ENCODE data around the gene NOD2. TPM values are rescaled to one million over a fixed set of nuclear protein-coding genes. Genes with fewer than 3 reads are reported as not detected.

The NOD2 gene
- total and polyA plus RNA-seq, 2 of the 13 experiments (the other 11 are each of a cell fraction or from before 2014, with no cell fraction given) = 0.27 to 0.81 TPM

GRCh38 chr16:50684823-50685461 lies 8.5 kb upstream of the NOD2 start:
- intact Hi-C loops (cut with micrococcal nuclease; ENCODE audit: unreplicated experiment) = no loop called here
- no TSS peak for BruUV-seq (replicated peaks)
- no peak overlapping the region for H3K4me2 ChIP-seq (ENCODE audit: low read depth, low read length)
- no peak for TF ChIP-seq ZBTB7B (CRISPR knock-in tag; IDR thresholded peaks at IDR 0.05)
- TF ChIP-seq ZNF260 (CRISPR knock-in tag; IDR thresholded peaks at IDR 0.05; ENCODE audit: borderline replicate concordance, low read depth) = no peak
- no peak for TF ChIP-seq HBP1 (CRISPR knock-in tag; IDR thresholded peaks at IDR 0.05; ENCODE audit: low read depth)
- TF ChIP-seq, protein P1, sequence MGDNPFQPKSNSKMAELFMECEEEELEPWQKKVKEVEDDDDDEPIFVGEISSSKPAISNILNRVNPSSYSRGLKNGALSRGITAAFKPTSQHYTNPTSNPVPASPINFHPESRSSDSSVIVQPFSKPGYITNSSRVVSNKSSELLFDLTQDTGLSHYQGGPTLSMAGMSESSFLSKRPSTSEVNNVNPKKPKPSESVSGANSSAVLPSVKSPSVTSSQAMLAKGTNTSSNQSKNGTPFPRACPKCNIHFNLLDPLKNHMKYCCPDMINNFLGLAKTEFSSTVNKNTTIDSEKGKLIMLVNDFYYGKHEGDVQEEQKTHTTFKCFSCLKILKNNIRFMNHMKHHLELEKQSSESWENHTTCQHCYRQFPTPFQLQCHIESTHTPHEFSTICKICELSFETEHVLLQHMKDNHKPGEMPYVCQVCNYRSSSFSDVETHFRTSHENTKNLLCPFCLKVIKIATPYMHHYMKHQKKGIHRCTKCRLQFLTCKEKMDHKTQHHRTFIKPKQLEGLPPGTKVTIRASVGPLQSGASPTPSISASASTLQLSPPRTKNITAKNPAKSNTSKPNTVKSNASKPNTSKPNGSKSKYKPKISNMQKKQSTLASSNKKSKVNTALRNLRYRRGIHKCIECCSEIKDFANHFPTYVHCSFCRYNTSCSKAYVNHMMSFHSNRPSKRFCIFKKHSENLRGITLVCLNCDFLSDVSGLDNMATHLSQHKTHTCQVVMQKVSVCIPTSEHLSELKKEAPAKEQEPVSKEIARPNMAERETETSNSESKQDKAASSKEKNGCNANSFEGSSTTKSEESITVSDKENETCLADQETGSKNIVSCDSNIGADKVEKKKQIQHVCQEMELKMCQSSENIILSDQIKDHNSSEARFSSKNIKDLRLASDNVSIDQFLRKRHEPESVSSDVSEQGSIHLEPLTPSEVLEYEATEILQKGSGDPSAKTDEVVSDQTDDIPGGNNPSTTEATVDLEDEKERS (CRISPR knock-in tag; IDR thresholded peaks at IDR 0.05) = no peak
- no peak for TF ChIP-seq NFKBIZ (CRISPR knock-in tag; IDR thresholded peaks at IDR 0.05)
- TF ChIP-seq ZNF335 (CRISPR knock-in tag; IDR thresholded peaks at IDR 0.05) = no peak
- H3K9me3 ChIP-seq (ENCODE audit: low read length) = no peaks in the 10 kb centered on the region
- DNase-seq (ENCODE audit: low spot score) (no peak), FAIRE-seq (no peak), ATAC-seq (no peak)
- H3K4me1 ChIP-seq (ENCODE audit: insufficient read depth, low read length) = peaks cover 10% of the 10 kb centered on the region
- no peak overlapping the region for H3K4me3 ChIP-seq (replicated peaks in 1 of 3; ENCODE audit: insufficient read depth in 1 of 3, low read depth in 2 of 3, low read length in 3 of 3)
- H2AFZ ChIP-seq (ENCODE audit: low read length) = no peak overlapping the region
- ChIA-PET CTCF (ENCODE audit: low intra/inter-chr PET ratio, low total read pairs) (no interaction called here), POLR2A (interaction anchor here (1.1 kb wide), 1 partner anchor 10 kb away, joined by 3 read pairs; no protein-coding TSS in a partner anchor)
- in situ Hi-C loops (cut with HindIII; ENCODE audit: extremely low pct_ligation_motif_present, low pct_unique_long_range_greater_than_20kb) = no loop called here
- H3K36me3 ChIP-seq (replicated peaks in 1 of 2; ENCODE audit: control insufficient read depth in 1 of 2, insufficient read depth in 2 of 2, low read length in 2 of 2) = no peaks in the 10 kb centered on the region
- H3K27ac ChIP-seq (ENCODE audit: extremely low read length, insufficient read depth, low read length) = no peak overlapping the region
- H3K9ac ChIP-seq (ENCODE audit: insufficient read depth, low read depth, low read length) = no peak overlapping the region
- H4K20me1 ChIP-seq (ENCODE audit: insufficient read depth, low read length) = no peaks in the 10 kb centered on the region
- WGBS (ENCODE audit: low lambda C conversion rate) = 44% methylated on average over 11 of the region's 11 CpGs
- H3K79me2 ChIP-seq (ENCODE audit: insufficient read depth, low read length) = no peaks in the 10 kb centered on the region
- H3K27me3 ChIP-seq (ENCODE audit: control insufficient read depth in 1 of 2, insufficient read depth in 2 of 2, low read length in 2 of 2) = peaks cover 2 to 34% of the 10 kb centered on the region in 2 experiments

Measured in HepG2 (cell line).